Embryonic facial prominence (tissue), 1 donor: ENCODE results near the gene FYN.
A peak's percentile ranks its signal among the peaks of the same experiment; 100 is the strongest.
"Not testable (repeated sequence)": the region's sequence is repeated elsewhere in the genome, so short reads cannot be mapped to it uniquely, and the experiment has no call there.

ENCODE experiments used
- DNase-seq: peaks from one replicate; pipeline ENCODE4 v3.0.0-alpha.2; 2016; ENCODE audit errors: extremely low spot score

Gene FYN

GRCh38 chr6:111850295-111850937 is 22.8 kb downstream of the FYN start:
- no peak for DNase-seq

GRCh38 chr6:111849298-111849697 is 24.0 kb downstream of the FYN start:
- DNase-seq: no peak

GRCh38 chr6:111848262-111848812 is 24.9 kb downstream of the FYN start:
- no peak for DNase-seq

DNA sequence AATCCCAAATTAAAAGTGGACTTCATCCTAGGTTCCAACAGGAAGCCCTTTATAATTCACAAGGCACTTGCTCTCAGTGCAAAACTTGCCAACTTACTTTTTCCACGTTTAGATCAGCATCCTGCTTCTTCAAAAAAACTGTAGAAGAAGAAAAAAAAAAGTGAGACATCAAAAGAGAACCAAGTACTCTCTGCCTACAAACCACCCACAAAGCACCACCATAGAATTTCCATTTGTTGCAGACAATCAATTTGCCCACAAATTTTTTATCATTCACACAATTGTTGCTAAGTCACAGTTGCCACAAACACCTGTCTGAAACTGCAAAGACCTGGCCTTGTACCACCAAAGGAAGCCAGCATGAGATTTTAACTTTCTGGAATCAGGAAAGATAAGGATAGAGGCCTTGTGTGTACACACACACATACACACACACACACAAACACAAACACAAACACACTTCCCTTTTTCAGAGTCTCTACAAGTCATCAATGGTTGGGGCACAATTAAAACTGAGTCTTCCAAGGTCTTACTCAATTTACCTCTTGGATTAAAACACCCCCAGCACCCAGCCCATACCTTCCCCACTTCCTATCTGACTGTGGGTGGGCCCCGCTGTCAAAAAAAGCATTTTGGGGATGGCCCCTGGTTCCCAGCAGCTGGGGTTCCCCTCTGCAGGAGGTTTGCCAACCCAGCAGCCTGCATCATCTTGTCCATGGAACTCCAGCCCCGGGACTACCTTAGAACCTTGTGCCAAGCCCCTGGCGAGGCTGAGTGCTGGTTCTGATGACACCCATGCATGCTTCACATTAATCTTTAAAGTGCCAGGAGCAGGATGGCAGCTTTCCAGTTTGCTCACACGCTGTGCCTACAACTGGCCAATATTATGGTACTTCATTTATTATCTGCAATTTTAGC is 26.5 kb downstream of the FYN start:
- no peak for DNase-seq

DNA sequence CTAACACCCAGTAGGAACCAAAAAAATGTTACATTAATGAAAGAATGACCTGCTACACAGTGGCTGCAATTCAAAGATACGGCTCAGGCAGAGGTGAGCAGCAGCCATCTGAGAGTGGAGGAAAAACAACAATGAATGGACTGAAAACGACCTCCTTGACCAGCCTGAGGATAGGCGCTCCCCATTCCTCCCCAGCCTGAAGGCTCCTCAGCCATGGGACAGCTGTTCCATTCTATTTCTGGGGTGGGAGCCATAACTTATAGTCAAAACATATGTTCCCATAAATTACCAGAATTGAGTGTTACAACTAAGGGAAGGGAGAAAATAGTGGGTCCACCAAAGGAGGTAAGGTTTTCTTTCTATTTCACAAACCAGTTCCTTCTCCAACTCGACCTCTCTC is 27.2 kb downstream of the FYN start:
- no peak for DNase-seq

- no peak for DNase-seq
Measured at GRCh38 chr6:111845441-111845871, 27.8 kb downstream of the FYN start.

GRCh38 chr6:111844921-111845320 is 28.3 kb downstream of the FYN start:
- DNase-seq: no peak

- DNase-seq: no peak
Measured at GRCh38 chr6:111844376-111844775, 28.9 kb downstream of the FYN start.

GRCh38 chr6:111843347-111844147 is 29.7 kb downstream of the FYN start:
- no peak for DNase-seq

- DNase-seq: no peak
Measured at GRCh38 chr6:111842891-111843290, 30.4 kb downstream of the FYN start.

DNA sequence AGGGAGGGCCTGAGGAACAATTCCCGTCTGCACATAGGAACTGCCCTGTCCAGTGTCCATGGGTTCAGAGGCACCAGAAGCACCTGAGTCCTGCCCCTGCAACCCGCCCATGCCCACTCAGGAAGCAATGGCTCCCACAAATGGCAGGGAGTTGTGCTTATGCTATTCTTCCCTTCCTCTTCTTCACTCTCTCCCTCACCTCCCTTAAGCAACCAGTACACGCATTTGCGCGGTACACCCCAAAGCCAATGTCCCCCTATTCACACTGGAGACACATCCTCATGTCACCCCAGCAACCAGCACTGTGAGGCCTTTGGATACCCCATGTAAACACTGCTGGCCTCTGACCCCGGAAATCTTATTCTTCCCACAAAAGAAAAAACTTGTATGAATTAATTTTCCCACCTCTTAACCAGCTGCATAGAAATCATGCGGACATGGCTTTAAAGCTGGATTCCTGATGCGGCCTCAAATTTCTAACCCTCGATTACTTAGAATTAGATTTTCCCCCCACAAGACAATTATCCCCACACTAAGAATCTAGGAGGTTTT is 30.9 kb downstream of the FYN start:
- no peak for DNase-seq

GRCh38 chr6:111841822-111842221 is 31.4 kb downstream of the FYN start:
- DNase-seq: peak; percentile 46

GRCh38 chr6:111840803-111841202 is 32.4 kb downstream of the FYN start:
- DNase-seq: no peak

- no peak for DNase-seq
Measured at GRCh38 chr6:111838749-111839484, 34.3 kb downstream of the FYN start.

DNA sequence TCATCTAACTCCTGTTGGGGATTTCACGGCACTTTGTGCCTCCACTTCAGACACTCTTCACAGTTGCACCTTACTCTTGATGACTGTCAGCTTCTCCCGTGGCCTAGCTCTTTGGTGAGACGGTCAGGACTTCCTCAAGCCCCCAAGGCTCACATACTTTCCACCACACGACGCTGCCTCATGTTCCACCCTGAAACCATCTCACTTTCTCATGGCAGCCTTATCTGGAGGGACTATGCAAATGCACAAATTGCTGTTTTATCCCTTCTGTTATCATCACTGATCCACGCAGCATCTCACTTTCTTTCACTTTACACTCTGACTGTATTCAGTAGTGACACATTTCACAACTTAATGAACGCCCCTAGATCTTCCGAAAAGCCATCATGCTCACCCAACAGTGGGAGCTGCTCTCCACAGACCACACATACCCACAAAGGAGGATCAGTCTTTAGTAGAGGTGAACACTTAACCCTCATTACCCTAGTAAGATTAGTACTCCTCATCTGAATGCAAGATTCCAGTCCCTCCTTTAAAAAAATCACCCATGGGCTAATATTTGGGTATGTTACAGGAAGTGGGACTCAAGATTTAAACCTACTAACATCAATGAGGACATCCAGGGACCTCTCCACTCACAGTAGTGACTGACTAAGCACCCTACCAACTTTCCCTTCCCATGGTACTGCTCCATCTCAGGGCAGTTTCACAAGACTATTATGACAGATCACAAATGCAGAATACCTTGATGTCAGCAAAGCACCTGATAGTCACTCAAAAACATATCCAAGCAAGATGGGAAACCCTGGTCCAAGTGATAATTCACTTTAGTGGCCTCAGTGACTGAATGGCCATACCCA is 35.4 kb downstream of the FYN start:
- DNase-seq: no peak

- DNase-seq: no peak
Measured at GRCh38 chr6:111837007-111837406, 36.2 kb downstream of the FYN start.

DNA sequence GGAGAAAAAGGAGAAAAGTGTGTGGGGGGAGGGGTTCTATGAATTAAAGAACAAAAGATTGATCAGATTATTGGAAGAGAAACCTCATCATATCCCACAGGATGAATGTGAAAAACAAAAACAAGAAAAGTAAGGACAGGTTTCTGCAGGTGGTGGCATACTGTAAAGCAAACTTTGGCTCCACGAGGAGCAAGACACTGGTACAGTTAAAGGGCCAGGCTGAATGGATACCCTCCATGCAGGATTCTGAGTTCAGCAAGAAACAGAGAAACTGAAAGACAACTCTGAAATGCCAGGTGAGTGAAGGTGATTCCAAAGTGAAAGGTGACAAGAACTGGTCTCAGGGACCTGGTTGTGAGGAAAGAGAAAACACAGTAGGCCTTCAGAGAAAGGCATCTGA is 37.4 kb downstream of the FYN start:
- DNase-seq: no peak

- DNase-seq: not testable (repeated sequence)
Measured at GRCh38 chr6:111835398-111835797, 37.9 kb downstream of the FYN start.

DNA sequence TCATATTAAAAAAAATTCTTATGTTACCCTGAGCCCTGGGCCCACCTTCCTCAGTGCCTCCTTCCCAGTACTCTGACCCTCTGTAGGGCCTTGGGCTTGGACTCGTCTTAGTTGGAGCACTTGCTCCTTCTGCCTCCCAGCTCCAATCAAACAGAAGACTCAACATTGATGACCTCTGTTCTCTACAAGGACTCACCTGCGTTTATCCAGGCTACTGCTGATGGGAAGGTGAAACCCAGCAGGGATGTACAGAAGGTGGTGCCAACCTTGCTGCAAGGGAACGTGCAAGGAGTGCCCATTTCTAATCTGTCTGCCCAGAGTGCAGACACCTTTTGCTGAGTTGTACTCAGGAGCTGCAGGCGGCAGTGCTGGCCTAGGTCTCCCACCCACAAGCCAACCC is 38.9 kb downstream of the FYN start:
- no peak for DNase-seq

DNA sequence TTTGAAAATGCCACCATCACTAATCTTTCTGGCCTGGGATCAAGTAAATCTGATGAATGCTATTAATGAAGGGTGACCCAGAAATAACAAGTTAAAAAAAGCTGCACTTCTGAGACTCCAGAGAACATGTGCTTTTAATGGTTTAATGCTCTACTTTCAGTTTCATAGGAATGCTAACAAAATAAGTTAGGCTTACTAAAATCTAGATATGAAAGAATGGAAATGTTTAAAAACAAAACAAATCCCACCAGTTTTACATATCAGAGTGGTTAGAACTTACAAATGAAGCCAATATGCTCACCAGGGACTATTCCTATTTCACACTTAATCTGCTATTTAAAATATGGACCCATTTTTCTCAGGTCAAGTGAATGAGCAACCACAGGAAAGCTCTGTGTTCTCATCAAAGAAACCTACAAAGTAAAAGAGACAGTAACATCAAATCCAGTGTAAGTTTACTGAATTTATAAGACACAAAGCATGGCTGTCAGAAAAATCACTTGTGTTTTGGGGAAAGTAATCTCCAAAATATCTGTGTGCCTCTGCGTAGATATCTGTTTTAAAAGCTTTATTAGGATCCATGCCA is 40.3 kb downstream of the FYN start:
- no peak for DNase-seq
